H9 (cell line): ENCODE data around the gene SUMF1. TPM values are rescaled to one million over a fixed set of nuclear protein-coding genes. Genes with fewer than 3 reads are reported as not detected.

Experiments
- DNase-seq: peaks from one replicate; pipeline ENCODE4 v3.0.0-alpha.2; 2017
- H2AFZ ChIP-seq: one replicate; pipeline ENCODE4 v1.6.1; 2013; ENCODE audit warnings: mild to moderate bottlenecking, low read length, control low read depth, moderate library complexity
- H2AK5ac ChIP-seq: 2 replicates; pipeline ENCODE4 v1.6.1; 2013; ENCODE audit warnings: low read length, control low read depth, mixed read lengths; ENCODE audit not compliant: insufficient read length
- H2BK120ac ChIP-seq: one replicate; pipeline ENCODE4 v1.6.1; 2013; ENCODE audit warnings: low read depth, mild to moderate bottlenecking, low read length, control low read depth, inconsistent platforms; ENCODE audit not compliant: poor library complexity, severe bottlenecking
- H2BK12ac ChIP-seq: 2 replicates; pipeline ENCODE4 v1.6.1; 2013; ENCODE audit warnings: low read length, control low read depth, mixed read lengths, low read depth; ENCODE audit not compliant: insufficient read length
- H2BK15ac ChIP-seq: 2 replicates; pipeline ENCODE4 v1.6.1; 2013; ENCODE audit warnings: low read depth, low read length, control low read depth
- H2BK20ac ChIP-seq: one replicate; pipeline ENCODE4 v1.6.1; 2013; ENCODE audit warnings: low read depth, mild to moderate bottlenecking, low read length, control low read depth, inconsistent platforms; ENCODE audit not compliant: poor library complexity, severe bottlenecking
- H2BK5ac ChIP-seq: 2 replicates; pipeline ENCODE4 v1.6.1; 2013; ENCODE audit warnings: low read length, control low read depth, mixed read lengths; ENCODE audit not compliant: insufficient read length
- H3K14ac ChIP-seq: 2 replicates; pipeline ENCODE4 v1.6.1; 2013; ENCODE audit warnings: low read length, control low read depth; ENCODE audit not compliant: insufficient read depth
- H3K18ac ChIP-seq: 2 replicates; pipeline ENCODE4 v1.6.1; 2013; ENCODE audit warnings: low read depth, mild to moderate bottlenecking, mixed read lengths, low read length, control low read depth; ENCODE audit not compliant: insufficient read length
- H3K23ac ChIP-seq: 2 replicates; pipeline ENCODE4 v1.6.1; 2013; ENCODE audit warnings: low read length, control low read depth, mixed read lengths, low read depth; ENCODE audit not compliant: insufficient read length
- H3K23me2 ChIP-seq: 2 replicates; pipeline ENCODE4 v1.6.1; 2013; ENCODE audit warnings: low read depth, mild to moderate bottlenecking, mixed read lengths, low read length, control low read depth; ENCODE audit not compliant: insufficient read length, poor library complexity, severe bottlenecking
- H3K27ac ChIP-seq: 2 replicates; pipeline ENCODE4 v1.5.1; 2013; ENCODE audit warnings: low read length, control low read depth, mixed read lengths, low read depth; ENCODE audit not compliant: insufficient read length
- H3K27me3 ChIP-seq: 2 replicates; pipeline ENCODE4 v1.6.1; 2013; ENCODE audit warnings: low read length, control low read depth, inconsistent platforms; ENCODE audit not compliant: insufficient read depth
- H3K4ac ChIP-seq: 2 replicates; pipeline ENCODE4 v1.6.1; 2013; ENCODE audit warnings: low read depth, mild to moderate bottlenecking, control low read depth, inconsistent platforms, low read length, moderate library complexity
- H3K4me1 ChIP-seq: 2 replicates; pipeline ENCODE4 v1.6.1; 2013; ENCODE audit warnings: low read length, control low read depth, inconsistent platforms; ENCODE audit not compliant: insufficient read depth
- H3K4me2 ChIP-seq: 2 replicates; pipeline ENCODE4 v1.6.1; 2013; ENCODE audit warnings: low read length, control low read depth, mixed read lengths; ENCODE audit not compliant: insufficient read length, insufficient read depth
- H3K56ac ChIP-seq: 2 replicates; pipeline ENCODE4 v1.6.1; 2013; ENCODE audit warnings: low read depth, mild to moderate bottlenecking, mixed read lengths, low read length, control low read depth; ENCODE audit not compliant: insufficient read length
- H3K79me1 ChIP-seq: 2 replicates; pipeline ENCODE4 v1.6.1; 2013; ENCODE audit warnings: low read depth, mild to moderate bottlenecking, moderate library complexity, low read length, control low read depth, inconsistent platforms; ENCODE audit not compliant: insufficient read depth, poor library complexity, severe bottlenecking
- H3K79me2 ChIP-seq: 2 replicates; pipeline ENCODE4 v1.6.1; 2013; ENCODE audit warnings: low read length, control low read depth, inconsistent platforms; ENCODE audit not compliant: insufficient read depth
- H3K9ac ChIP-seq: 2 replicates; pipeline ENCODE4 v1.6.1; 2013; ENCODE audit warnings: low read length, control low read depth, mixed read lengths; ENCODE audit not compliant: insufficient read length; ENCODE audit errors: extremely low read depth
- H3K9me3 ChIP-seq: one replicate; pipeline ENCODE4 v1.6.1; 2013; ENCODE audit warnings: low read depth, low read length, inconsistent platforms; ENCODE audit not compliant: control insufficient read depth
- H3T11ph ChIP-seq: one replicate; pipeline ENCODE4 v1.6.1; 2013; ENCODE audit warnings: mild to moderate bottlenecking, low read length, control low read depth, inconsistent platforms
- H4K20me1 ChIP-seq: one replicate; pipeline ENCODE4 v1.6.1; 2013; ENCODE audit not compliant: control insufficient read depth, insufficient read length, insufficient read depth
- H4K5ac ChIP-seq: 2 replicates; pipeline ENCODE4 v1.6.1; 2013; ENCODE audit warnings: low read depth, mild to moderate bottlenecking, mixed read lengths, low read length, control low read depth; ENCODE audit not compliant: insufficient read length
- H4K8ac ChIP-seq: replicated peaks from 2 replicates; pipeline ENCODE4 v1.6.1; 2013; ENCODE audit warnings: low read length, control low read depth, mixed read lengths, low read depth; ENCODE audit not compliant: insufficient read length
- H4K91ac ChIP-seq: 2 replicates; pipeline ENCODE4 v1.6.1; 2013; ENCODE audit warnings: low read depth, mild to moderate bottlenecking, moderate library complexity, mixed read lengths, low read length, control low read depth; ENCODE audit not compliant: insufficient read length
- H3K27ac Mint-ChIP-seq, 3 experiments: 2 replicates in 2 of 3; 3 replicates in 1 of 3; pipeline ENCODE4 v1.8.0; 2020 to 2021; ENCODE audit warnings: mixed read lengths in 3 of 3, mild to moderate bottlenecking in 1 of 3, moderate library complexity in 1 of 3
- H3K27me3 Mint-ChIP-seq: 2 replicates; pipeline ENCODE4 v1.8.0; 2021; ENCODE audit warnings: low read depth, mild to moderate bottlenecking, moderate library complexity, mixed read lengths
- H3K36me3 Mint-ChIP-seq, 3 experiments: 2 replicates in 2 of 3; 3 replicates in 1 of 3; pipeline ENCODE4 v1.8.0; 2020 to 2021; ENCODE audit warnings: low read depth in 3 of 3, mixed read lengths in 3 of 3; ENCODE audit not compliant: insufficient read depth in 1 of 3
- H3K4me1 Mint-ChIP-seq, 2 experiments: 2 replicates each; pipeline ENCODE4 v1.8.0; 2020; ENCODE audit warnings: mixed read lengths in 2 of 2
- H3K4me3 Mint-ChIP-seq, 2 experiments: 2 replicates in 1 of 2; 3 replicates in 1 of 2; pipeline ENCODE4 v1.8.0; 2020 to 2021; ENCODE audit warnings: mild to moderate bottlenecking in 2 of 2, mixed read lengths in 2 of 2, moderate library complexity in 1 of 2
- H3K9me3 Mint-ChIP-seq, 2 experiments: 2 replicates in 1 of 2; 3 replicates in 1 of 2; pipeline ENCODE4 v1.8.0; 2020; ENCODE audit warnings: mild to moderate bottlenecking in 2 of 2, mixed read lengths in 2 of 2, moderate library complexity in 1 of 2
- WGBS: extraction: QIAGEN DNeasy Blood & Tissue Kit; methylation state at CpG from one replicate; pipeline ENCODE4 v1.1.7; 2013; ENCODE audit warnings: missing lambda C conversion rate, low lambda C conversion rate, mixed read lengths; ENCODE audit not compliant: insufficient read length; ENCODE audit errors: extremely low coverage; 5-methylcytosine and 5-hydroxymethylcytosine counted together
- total RNA-seq: library from RNA; stranded (reverse); gene quantifications from 2 replicates; pipeline ENCODE4 v1.2.1, GENCODE V29; 2021
- TF ChIP-seq, protein P1 (sequence below): fragments of 200-600 bp; sonication (generic); conservative IDR thresholded peaks from 3 replicates; pipeline ENCODE4 v1.8.0; 2021; ENCODE audit warnings: antibody characterized with exemption, mild to moderate bottlenecking

SUMF1 gene
- total RNA-seq, 1 experiment from 2014 or later = 9.5 TPM

DNA sequence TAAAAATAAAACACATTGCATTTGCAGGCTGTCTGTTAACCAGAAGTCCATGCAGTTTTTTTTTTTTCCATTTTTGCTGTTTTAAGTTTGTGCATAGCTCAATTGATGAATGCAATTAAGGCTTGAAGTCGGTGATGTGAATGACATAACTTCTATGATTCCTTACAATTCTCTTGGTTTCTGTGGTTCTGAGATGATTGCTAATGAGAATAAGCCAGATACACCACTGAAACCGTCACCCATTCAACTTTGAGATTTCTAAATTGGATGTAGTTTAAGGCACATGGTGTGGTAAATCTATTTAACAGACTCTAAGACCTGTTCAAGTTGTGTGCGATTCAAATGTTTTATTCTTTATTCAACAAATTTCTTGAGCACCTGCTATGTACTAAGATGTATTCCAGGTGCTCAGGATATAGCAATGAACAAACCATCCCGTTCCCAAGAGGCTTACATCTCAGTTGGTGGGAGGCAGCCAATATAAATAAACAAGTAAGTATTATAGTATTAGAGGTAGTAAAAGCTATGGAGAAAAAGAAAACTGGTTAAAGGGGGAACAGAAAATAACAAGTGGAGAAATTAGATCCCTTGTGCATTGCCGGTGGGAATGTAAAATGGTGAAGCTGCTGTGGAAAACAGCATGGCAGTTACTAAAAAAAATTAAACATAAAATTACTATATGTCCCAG lies 30.1 kb upstream of the SUMF1 start:
- TF ChIP-seq, protein P1, sequence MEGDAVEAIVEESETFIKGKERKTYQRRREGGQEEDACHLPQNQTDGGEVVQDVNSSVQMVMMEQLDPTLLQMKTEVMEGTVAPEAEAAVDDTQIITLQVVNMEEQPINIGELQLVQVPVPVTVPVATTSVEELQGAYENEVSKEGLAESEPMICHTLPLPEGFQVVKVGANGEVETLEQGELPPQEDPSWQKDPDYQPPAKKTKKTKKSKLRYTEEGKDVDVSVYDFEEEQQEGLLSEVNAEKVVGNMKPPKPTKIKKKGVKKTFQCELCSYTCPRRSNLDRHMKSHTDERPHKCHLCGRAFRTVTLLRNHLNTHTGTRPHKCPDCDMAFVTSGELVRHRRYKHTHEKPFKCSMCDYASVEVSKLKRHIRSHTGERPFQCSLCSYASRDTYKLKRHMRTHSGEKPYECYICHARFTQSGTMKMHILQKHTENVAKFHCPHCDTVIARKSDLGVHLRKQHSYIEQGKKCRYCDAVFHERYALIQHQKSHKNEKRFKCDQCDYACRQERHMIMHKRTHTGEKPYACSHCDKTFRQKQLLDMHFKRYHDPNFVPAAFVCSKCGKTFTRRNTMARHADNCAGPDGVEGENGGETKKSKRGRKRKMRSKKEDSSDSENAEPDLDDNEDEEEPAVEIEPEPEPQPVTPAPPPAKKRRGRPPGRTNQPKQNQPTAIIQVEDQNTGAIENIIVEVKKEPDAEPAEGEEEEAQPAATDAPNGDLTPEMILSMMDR = no peak
- H2BK120ac ChIP-seq = no peak overlapping the region
- no peaks in the 10 kb centered on the region for H3K9me3 Mint-ChIP-seq
- H4K8ac ChIP-seq = no peak overlapping the region
- no peaks in the 10 kb centered on the region for H3K27me3 ChIP-seq
- H3K4me1 Mint-ChIP-seq = peaks cover 9 to 11% of the 10 kb centered on the region in 2 experiments
- H3K79me2 ChIP-seq = no peaks in the 10 kb centered on the region
- no peak overlapping the region for H4K91ac ChIP-seq
- no peak overlapping the region for H3K4ac ChIP-seq
- DNase-seq = no peak
- no peak overlapping the region for H3K14ac ChIP-seq
- no peak overlapping the region for H3K4me3 Mint-ChIP-seq
- no peak overlapping the region for H2BK15ac ChIP-seq
- no peaks in the 10 kb centered on the region for H3K79me1 ChIP-seq
- no peaks in the 10 kb centered on the region for H3K9me3 ChIP-seq
- H3K56ac ChIP-seq = no peak overlapping the region
- H3T11ph ChIP-seq = no peak overlapping the region
- H3K36me3 Mint-ChIP-seq = no peaks in the 10 kb centered on the region
- no peak overlapping the region for H2BK20ac ChIP-seq
- H2AFZ ChIP-seq = no peak overlapping the region
- no peak overlapping the region for H3K27ac Mint-ChIP-seq
- H2BK5ac ChIP-seq = no peak overlapping the region
- no peak overlapping the region for H3K9ac ChIP-seq
- no peak overlapping the region for H3K4me2 ChIP-seq
- no peak overlapping the region for H3K18ac ChIP-seq
- no peak overlapping the region for H4K5ac ChIP-seq
- H3K27me3 Mint-ChIP-seq = peaks cover 28% of the 10 kb centered on the region
- no peaks in the 10 kb centered on the region for H4K20me1 ChIP-seq
- no peak overlapping the region for H2BK12ac ChIP-seq
- no peaks in the 10 kb centered on the region for H3K4me1 ChIP-seq
- no peak overlapping the region for H2AK5ac ChIP-seq
- no CpG with 5 or more reads among the region's 5 CpGs for WGBS
- H3K27ac ChIP-seq = no peak overlapping the region
- H3K23me2 ChIP-seq = peaks cover 12% of the 10 kb centered on the region
- no peak overlapping the region for H3K23ac ChIP-seq
